ENCODE measurements around the gene EDN1.
"Not testable (repeated sequence)": the region's sequence is repeated elsewhere in the genome, so short reads cannot be mapped to it uniquely, and the experiment has no call there.

Gene EDN1

GRCh38 chr6:12328701-12329100, 38.5 kb downstream of the EDN1 start:
- no peak for DNase-seq

GRCh38 chr6:12331474-12331873, 41.3 kb downstream of the EDN1 start:
- DNase-seq, result no peak

- DNase-seq, result no peak
Measured at GRCh38 chr6:12331951-12332749, 42.0 kb downstream of the EDN1 start.

- DNase-seq, result not testable (repeated sequence)
Measured at GRCh38 chr6:12332750-12333079, 42.6 kb downstream of the EDN1 start.

GRCh38 chr6:12333128-12333527, 43.0 kb downstream of the EDN1 start:
- no peak for DNase-seq

- no peak for DNase-seq
Measured at GRCh38 chr6:12334526-12335130, 44.5 kb downstream of the EDN1 start.

GRCh38 chr6:12335131-12335527, 45.0 kb downstream of the EDN1 start:
- no peak for DNase-seq

GRCh38 chr6:12335717-12336116, 45.6 kb downstream of the EDN1 start:
- no peak for DNase-seq

- DNase-seq, result no peak
Measured at GRCh38 chr6:12336121-12336971, 46.2 kb downstream of the EDN1 start.

GRCh38 chr6:12339022-12339421, 48.9 kb downstream of the EDN1 start:
- no peak for DNase-seq

- DNase-seq, result no peak
Measured at GRCh38 chr6:12339808-12340487, 49.8 kb downstream of the EDN1 start.

GRCh38 chr6:12340488-12340818, 50.3 kb downstream of the EDN1 start:
- DNase-seq, result no peak

GRCh38 chr6:12342664-12343063, 52.5 kb downstream of the EDN1 start:
- no peak for DNase-seq

- DNase-seq, result no peak
Measured at GRCh38 chr6:12343122-12343439, 52.9 kb downstream of the EDN1 start.

GRCh38 chr6:12343440-12344162, 53.4 kb downstream of the EDN1 start:
- DNase-seq, result no peak

GRCh38 chr6:12344296-12344695, 54.1 kb downstream of the EDN1 start:
- DNase-seq, result no peak

- DNase-seq, result no peak
Measured at GRCh38 chr6:12344961-12345693, 55.0 kb downstream of the EDN1 start.

GRCh38 chr6:12345694-12346058, 55.5 kb downstream of the EDN1 start:
- DNase-seq, result no peak
